Epithelial cell of proximal tubule (primary cell): ENCODE measurements around the gene CABCOCO1. TPM values are rescaled to one million over a fixed set of nuclear protein-coding genes. Genes with fewer than 3 reads are reported as not detected.
A peak's percentile ranks its signal among the peaks of the same experiment; 100 is the strongest.

ENCODE experiments used
- DNase-seq: peaks from one replicate; pipeline ENCODE4 v3.0.0-alpha.2; 2011; ENCODE audit warnings: low read depth
- H3K4me3 ChIP-seq: 2 replicates; pipeline ENCODE4 v1.5.1; 2011; ENCODE audit warnings: low read depth, mild to moderate bottlenecking, low read length
- CTCF ChIP-seq: conservative IDR thresholded peaks from 2 replicates; pipeline ENCODE4 v1.5.1; 2012; ENCODE audit warnings: low read depth, mild to moderate bottlenecking, low read length
- total RNA-seq: library from RNA; depleted of rRNA; stranded (reverse); fragments of >200 nt; gene quantifications from 2 replicates; pipeline ENCODE4 v1.2.3, GENCODE V29; 2015

CABCOCO1 gene
- total RNA-seq, 1 donor from 2014 or later, result 0.86 TPM

DNA sequence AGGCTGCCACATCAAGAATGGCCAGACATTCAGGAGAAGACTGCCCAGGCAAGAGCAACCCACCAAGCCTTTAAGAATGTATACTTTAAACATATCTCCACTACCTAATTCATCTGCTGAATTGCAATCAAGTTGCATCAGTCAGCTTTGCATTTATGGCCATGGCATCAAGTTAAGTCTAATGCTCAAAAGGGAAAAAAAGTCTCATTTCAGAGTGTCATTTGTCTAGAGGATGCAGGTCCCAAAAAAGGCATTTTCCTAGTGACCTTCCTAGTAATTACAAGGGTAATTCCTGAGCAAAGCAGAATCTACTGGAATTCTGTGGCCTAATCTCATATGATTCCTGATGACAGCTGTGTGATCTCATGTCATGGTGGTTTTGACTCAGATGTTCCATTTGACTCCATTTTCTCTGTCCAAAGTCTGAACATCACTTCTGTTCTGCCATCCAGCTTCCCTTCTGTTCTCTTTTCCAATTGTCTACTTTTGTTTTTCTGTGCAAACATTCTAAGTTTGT, 7.3 kb upstream of the CABCOCO1 start:
- DNase-seq, result no peak
- no peak for TF ChIP-seq CTCF
- H3K4me3 ChIP-seq, result no peak overlapping the region

DNA sequence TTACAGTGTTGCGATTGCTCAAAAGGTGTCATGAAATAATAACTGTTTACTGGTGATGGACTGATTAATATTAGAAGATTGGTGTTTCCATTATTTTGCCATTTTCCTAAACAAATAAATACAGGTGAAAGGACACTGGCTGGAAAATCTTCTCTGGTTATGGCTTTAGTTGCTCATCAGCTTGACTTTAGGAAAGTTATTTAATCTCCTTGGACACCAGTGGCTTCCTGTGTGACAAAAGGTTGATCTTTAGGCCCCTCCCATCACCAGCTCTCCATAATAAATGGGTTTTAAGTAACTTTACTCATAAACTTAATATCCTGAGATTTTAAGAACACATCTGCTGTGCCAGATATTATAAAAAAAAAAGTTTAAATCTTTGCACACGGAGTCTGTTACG, 737 bp downstream of the CABCOCO1 start:
- no peak for DNase-seq
- TF ChIP-seq CTCF, result no peak

DNA sequence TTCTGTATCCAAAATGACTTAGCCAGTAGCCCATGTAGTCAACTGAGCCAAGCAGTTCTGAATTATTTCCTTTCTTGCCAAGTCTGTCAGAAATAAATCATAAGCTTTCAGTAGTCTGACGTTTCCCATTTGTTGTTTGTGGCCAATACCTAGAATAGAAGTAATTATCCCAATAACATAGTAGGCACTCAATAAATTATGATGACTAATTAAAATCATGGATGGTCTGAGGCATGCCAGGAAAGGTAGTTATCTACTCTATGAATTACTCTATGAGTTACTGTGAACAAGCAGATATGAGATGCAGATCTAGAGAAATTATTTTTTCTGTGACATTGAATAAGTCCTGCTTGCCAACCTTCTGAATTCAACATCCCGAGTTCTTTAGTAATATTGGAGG, 2.3 kb downstream of the CABCOCO1 start:
- DNase-seq, result no peak
- H3K4me3 ChIP-seq, result no peak overlapping the region
- no peak for TF ChIP-seq CTCF

More for the DNA sequence above, 737 bp downstream of the CABCOCO1 start:
- H3K4me3 ChIP-seq, result peak overlapping the region; percentile 70

DNA sequence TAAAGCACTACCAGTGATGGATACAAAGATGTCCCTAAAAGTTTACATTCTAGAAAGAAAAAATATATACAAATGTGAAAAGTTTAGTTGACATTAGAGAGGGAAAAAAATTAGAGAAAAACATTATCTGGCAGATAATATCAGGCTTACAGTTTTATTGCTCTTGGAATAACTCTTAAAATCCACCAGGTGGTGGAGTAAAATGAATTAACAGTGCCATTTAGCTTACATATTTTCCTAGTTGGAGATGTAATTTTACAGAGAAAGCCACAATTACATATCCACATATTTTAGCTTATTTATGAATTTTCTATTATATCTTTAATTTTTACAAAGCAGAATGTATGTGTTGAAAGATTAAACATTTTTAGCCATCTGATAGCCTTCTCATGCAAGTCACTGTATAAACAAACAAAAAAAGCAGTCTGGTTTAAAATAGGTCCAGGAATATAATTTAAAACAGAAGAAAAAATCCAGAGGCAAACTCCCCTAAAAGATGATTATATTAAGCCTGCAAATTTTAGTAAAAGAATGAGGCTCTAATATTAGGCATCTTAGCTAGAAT, 6.5 kb downstream of the CABCOCO1 start:
- TF ChIP-seq CTCF, result no peak
- DNase-seq, result no peak
- no peak overlapping the region for H3K4me3 ChIP-seq

DNA sequence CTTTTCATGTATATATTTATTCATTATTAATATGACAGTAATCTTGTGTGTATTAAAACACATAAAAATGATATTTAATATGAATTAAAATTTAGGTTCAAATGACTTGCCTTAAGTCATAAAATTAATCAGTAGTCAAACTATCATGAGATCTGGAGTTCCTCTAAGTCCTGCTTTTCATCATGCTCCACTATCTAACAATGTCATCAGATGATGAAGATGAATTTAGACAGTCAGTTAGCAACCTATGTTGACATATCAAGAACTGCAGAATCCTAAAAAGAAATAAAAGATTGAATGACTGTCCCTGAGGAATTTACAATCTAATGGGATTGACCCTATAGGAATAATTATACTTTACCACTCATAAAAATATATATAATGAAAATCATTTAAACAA, 7.1 kb downstream of the CABCOCO1 start:
- no peak for DNase-seq
- no peak overlapping the region for H3K4me3 ChIP-seq
- no peak for TF ChIP-seq CTCF

DNA sequence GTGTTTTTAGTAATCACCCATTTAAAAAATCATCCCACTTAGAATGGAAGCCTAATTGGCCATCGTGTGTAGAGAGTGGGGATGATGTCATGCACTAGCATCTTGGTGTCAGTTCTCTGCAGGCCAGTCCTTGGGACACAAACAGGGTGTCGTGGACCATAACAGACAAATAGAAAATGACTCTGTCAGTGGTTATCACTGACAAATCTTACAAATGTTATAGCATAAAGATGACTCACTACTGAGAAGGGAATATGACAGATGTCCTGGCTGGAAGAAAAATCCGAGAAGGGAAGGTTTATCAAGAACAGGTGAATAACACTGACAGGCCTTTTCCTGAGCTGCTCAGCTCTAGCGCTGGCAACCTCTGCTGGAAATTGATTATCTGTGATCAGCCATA, 10.6 kb downstream of the CABCOCO1 start:
- TF ChIP-seq CTCF, result no peak
- DNase-seq, result no peak

DNA sequence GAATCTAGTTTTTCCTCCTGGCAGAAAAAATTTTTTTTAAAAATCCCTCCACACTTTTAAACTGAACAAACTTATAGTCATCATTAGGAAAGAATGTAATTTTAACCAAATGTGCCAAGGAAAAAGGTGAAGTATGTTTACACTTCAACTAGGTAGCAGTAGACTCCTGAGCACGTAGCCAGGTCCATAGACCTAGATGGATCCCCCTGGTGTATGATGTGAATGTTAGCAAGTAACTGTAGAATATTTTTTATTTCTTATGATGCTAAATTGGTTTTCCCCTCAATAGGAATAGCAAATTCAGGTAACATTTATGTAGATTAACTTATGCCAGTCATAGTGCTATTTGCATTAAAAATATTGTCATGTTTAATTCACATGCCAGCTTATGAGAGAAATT, 19.6 kb downstream of the CABCOCO1 start:
- no peak overlapping the region for H3K4me3 ChIP-seq
- DNase-seq, result no peak
- no peak for TF ChIP-seq CTCF

More for the DNA sequence above, 10.6 kb downstream of the CABCOCO1 start:
- no peak overlapping the region for H3K4me3 ChIP-seq
